Endothelial cell of umbilical vein (primary cell): ENCODE results near the gene SECTM1. TPM values are rescaled to one million over a fixed set of nuclear protein-coding genes. Genes with fewer than 3 reads are reported as not detected.

Experiments
- BruUV-seq: library from RNA; stranded (reverse); fragments of 400-500 nt; replicated peaks from 2 replicates; lab custom pipeline; 2021; lab: Mats Ljungman, UMichigan
- CTCF ChIA-PET: fragments of 300-600, 350-600 bp; sonication (Branson Sonifier 250); formaldehyde crosslinking; loops from one replicate; lab custom pipeline; 2021; ENCODE audit warnings: antibody characterized with exemption, inconsistent platforms; lab: Charles Lee
- POLR2A ChIA-PET: fragments of 300-600, 350-600 bp; sonication (Branson Sonifier 250); formaldehyde crosslinking; loops from one replicate; lab custom pipeline; 2021; ENCODE audit warnings: antibody characterized with exemption, inconsistent platforms; lab: Charles Lee
- DNase-seq: peaks from one replicate; pipeline ENCODE4 v3.0.0-alpha.2; 2011; ENCODE audit warnings: low read depth, low spot score
- FAIRE-seq: peaks from 2 replicates; lab custom pipeline; 2011; peaks lifted over from hg19 to GRCh38; lab: Jason Lieb, UNC
- H2AFZ ChIP-seq: 2 replicates; pipeline ENCODE4 v1.6.0; 2012; ENCODE audit warnings: low read depth, low read length, control low read depth, inconsistent platforms
- H3K27ac ChIP-seq: 2 replicates; pipeline ENCODE4 v1.5.1; 2011; ENCODE audit warnings: low read depth, mild to moderate bottlenecking, control low read depth, low read length, moderate library complexity; ENCODE audit not compliant: insufficient read depth
- H3K27me3 ChIP-seq, 2 experiments: 2 replicates each; pipeline versions ENCODE4 v1.6.0 to v1.6.1; 2011; ENCODE audit warnings: low read length in 2 of 2, mixed read lengths in 1 of 2; ENCODE audit not compliant: control insufficient read depth in 2 of 2, insufficient read depth in 2 of 2
- H3K36me3 ChIP-seq, 2 experiments: 2 replicates in 1 of 2; 3 replicates in 1 of 2; pipeline ENCODE4 v1.5.1; 2011; ENCODE audit warnings: low read length in 2 of 2, mild to moderate bottlenecking in 1 of 2, moderate library complexity in 1 of 2; ENCODE audit not compliant: control insufficient read depth in 2 of 2, insufficient read depth in 2 of 2; ENCODE audit errors: extremely low read depth in 1 of 2
- H3K4me1 ChIP-seq: 3 replicates; pipeline ENCODE4 v1.5.1; 2011; ENCODE audit warnings: mild to moderate bottlenecking, low read length; ENCODE audit not compliant: control insufficient read depth, insufficient read depth; ENCODE audit errors: extremely low read depth
- H3K4me2 ChIP-seq: 2 replicates; pipeline ENCODE4 v1.6.1; 2011; ENCODE audit warnings: low read length, control low read depth, mixed read lengths; ENCODE audit not compliant: insufficient read depth
- H3K4me3 ChIP-seq, 3 experiments: fragments of 200-600 bp in 1 of 3; sonication (generic), shearing (Covaris generic) in 1 of 3; replicated peaks in 1 of 3; 2 replicates each; pipeline ENCODE4 v1.5.1; 2011 to 2016; ENCODE audit warnings: control low read depth in 3 of 3, low read length in 3 of 3, mild to moderate bottlenecking in 2 of 3, inconsistent platforms in 1 of 3, low read depth in 1 of 3, moderate library complexity in 1 of 3; ENCODE audit not compliant: insufficient read depth in 1 of 3
- H3K79me2 ChIP-seq: 2 replicates; pipeline ENCODE4 v1.6.0; 2012; ENCODE audit warnings: low read length, inconsistent platforms; ENCODE audit not compliant: control insufficient read depth, insufficient read depth
- H3K9ac ChIP-seq: replicated peaks from 2 replicates; pipeline ENCODE3; 2011; ENCODE audit warnings: low read length, control low read depth; ENCODE audit not compliant: insufficient read depth; ENCODE audit errors: extremely low read depth
- H3K9me1 ChIP-seq: replicated peaks from 3 replicates; pipeline ENCODE4 v1.6.0; 2011; ENCODE audit warnings: mild to moderate bottlenecking, low read length; ENCODE audit not compliant: control insufficient read depth, insufficient read depth; ENCODE audit errors: extremely low read depth
- H3K9me3 ChIP-seq: replicated peaks from 2 replicates; pipeline ENCODE4 v1.5.1; 2012; ENCODE audit warnings: low read length, inconsistent platforms; ENCODE audit not compliant: control insufficient read depth, insufficient read depth
- H4K20me1 ChIP-seq: replicated peaks from 2 replicates; pipeline ENCODE3; 2011; ENCODE audit warnings: mild to moderate bottlenecking, low read length; ENCODE audit not compliant: control insufficient read depth, insufficient read depth; ENCODE audit errors: extremely low read depth
- CTCF ChIP-seq, 2 donors: IDR thresholded peaks; 1 replicate in 1 of 2; 2 replicates in 1 of 2; pipeline ENCODE4 v1.5.1; 2011; ENCODE audit warnings: low read length in 2 of 2, mild to moderate bottlenecking in 2 of 2, moderate library complexity in 2 of 2, control low read depth in 1 of 2, inconsistent platforms in 1 of 2, low read depth in 1 of 2; ENCODE audit not compliant: insufficient read depth in 1 of 2; ENCODE audit errors: extremely low read depth in 1 of 2
- EZH2 ChIP-seq: IDR thresholded peaks from 2 replicates; pipeline ENCODE4 v1.6.1; 2012; ENCODE audit warnings: borderline replicate concordance, low read depth, mild to moderate bottlenecking, moderate library complexity, low read length, inconsistent platforms; ENCODE audit not compliant: severe bottlenecking
- FOS ChIP-seq: IDR thresholded peaks from 2 replicates; pipeline ENCODE4 v1.6.1; 2011; ENCODE audit warnings: mild to moderate bottlenecking, low read length, moderate library complexity, borderline replicate concordance; ENCODE audit not compliant: insufficient read depth
- GATA2 ChIP-seq: IDR thresholded peaks from 2 replicates; pipeline ENCODE4 v1.7.0; 2011; ENCODE audit warnings: low read depth, mild to moderate bottlenecking, moderate library complexity, mixed read lengths, low read length; ENCODE audit not compliant: insufficient read length, insufficient read depth
- JUN ChIP-seq: IDR thresholded peaks from 2 replicates; pipeline ENCODE4 v1.6.1; 2011; ENCODE audit warnings: borderline replicate concordance, low read depth; ENCODE audit not compliant: insufficient read length, insufficient read depth
- MAX ChIP-seq: IDR thresholded peaks from 2 replicates; pipeline ENCODE4 v1.6.1; 2011; ENCODE audit not compliant: insufficient read depth, insufficient read length
- MYC ChIP-seq: IDR thresholded peaks from one replicate; pipeline ENCODE4 v1.6.1; 2011; ENCODE audit warnings: mild to moderate bottlenecking, low read depth, low read length
- POLR2A ChIP-seq: IDR thresholded peaks from 2 replicates; pipeline ENCODE4 v1.6.1; 2012; ENCODE audit warnings: low read depth, mild to moderate bottlenecking, control low read depth, low read length
- POLR2AphosphoS5 ChIP-seq: IDR thresholded peaks from 2 replicates; pipeline ENCODE4 v1.6.1; 2012; ENCODE audit warnings: low read depth, mild to moderate bottlenecking, control low read depth, low read length, moderate library complexity; ENCODE audit not compliant: insufficient read depth
- dilution Hi-C: fragments of 300-500 bp; cut with MboI; formaldehyde crosslinking; loops from one replicate; pipeline ENCODE4 v1.15.0; 2019; ENCODE audit warnings: low sequenced_read_pairs; ENCODE audit not compliant: extremely low pct_ligation_motif_present
- intact Hi-C: fragments of 100-400 bp; cut with micrococcal nuclease; formaldehyde crosslinking; loops from one replicate; pipeline ENCODE4 v1.10.0; 2022
- polyA plus RNA-seq, 4 experiments: library from polyadenylated mRNA; depleted of rRNA in 3 of 4; stranded (reverse) in 3 of 4; unstranded in 1 of 4; fragments of >200 nt; gene quantifications; 2 replicates each; pipeline versions ENCODE4 v1.2.1 to v1.2.3, GENCODE V29; 2011 to 2012; ENCODE audit warnings: missing spikeins in 1 of 4
- total RNA-seq: library from RNA; stranded (reverse); gene quantifications from 2 replicates; pipeline ENCODE4 v1.2.3, GENCODE V29; 2021

SECTM1 gene
- total and polyA plus RNA-seq, 2 donors (not counting 3 experiments of a cell fraction or from before 2014, with no cell fraction given), result 1.9 to 2.3 TPM

- no peaks in the 10 kb centered on the region for H3K36me3 ChIP-seq
- no peaks in the 10 kb centered on the region for H3K79me2 ChIP-seq
- FAIRE-seq (peak; percentile 52), DNase-seq (peak; percentile 8)
- TF ChIP-seq POLR2A, result no peak
- TF ChIP-seq EZH2, result no peak
- TF ChIP-seq POLR2AphosphoS5, result no peak
- no peak for TF ChIP-seq MYC
- no TSS peak for BruUV-seq
- no peaks in the 10 kb centered on the region for H4K20me1 ChIP-seq
- no peak overlapping the region for H3K9ac ChIP-seq
- H3K9me1 ChIP-seq, result no peaks in the 10 kb centered on the region
- H3K4me1 ChIP-seq, result peaks cover 9% of the 10 kb centered on the region
- CTCF ChIA-PET, result interaction anchor here (1.6 to 1.7 kb wide), 2 partner anchors 23 to 33 kb away, joined by 4 to 10 read pairs; no protein-coding TSS in a partner anchor
- H3K9me3 ChIP-seq, result no peaks in the 10 kb centered on the region
- H2AFZ ChIP-seq, result no peak overlapping the region
- POLR2A ChIA-PET, result no interaction called here
- intact Hi-C loops, result no loop called here
- H3K4me3 ChIP-seq, result peak overlapping the region in 1 of 3 experiments; percentile 37
- H3K27me3 ChIP-seq, result peaks cover 0 to 2% of the 10 kb centered on the region in 2 experiments
- H3K27ac ChIP-seq, result no peak overlapping the region
- H3K4me2 ChIP-seq, result no peak overlapping the region
- dilution Hi-C loops, result no loop called here
Observed at GRCh38 chr17:82332669-82333278, 792 bp downstream of the SECTM1 start.

- no peaks in the 10 kb centered on the region for H3K9me3 ChIP-seq
- H2AFZ ChIP-seq, result no peak overlapping the region
- H3K79me2 ChIP-seq, result no peaks in the 10 kb centered on the region
- H3K4me3 ChIP-seq, result no peak overlapping the region
- no peak overlapping the region for H3K27ac ChIP-seq
- ChIA-PET POLR2A (no interaction called here), CTCF (no interaction called here)
- no peaks in the 10 kb centered on the region for H3K9me1 ChIP-seq
- no peak for TF ChIP-seq JUN
- TF ChIP-seq MYC, result no peak
- no peak for TF ChIP-seq POLR2AphosphoS5
- no peak for TF ChIP-seq MAX
- no peak for TF ChIP-seq FOS
- no peak for TF ChIP-seq CTCF (IDR thresholded peaks at IDR 0.05; ENCODE audit: extremely low read depth in 1 of 2, insufficient read depth in 1 of 2, low read depth in 1 of 2, low read length in 2 of 2)
- TF ChIP-seq GATA2, result no peak
- no peak for TF ChIP-seq EZH2
- TF ChIP-seq POLR2A, result no peak
- intact Hi-C loops, result no loop called here
- H3K9ac ChIP-seq, result no peak overlapping the region
- peaks cover 0 to 2% of the 10 kb centered on the region in 2 experiments for H3K27me3 ChIP-seq
- no peaks in the 10 kb centered on the region for H3K36me3 ChIP-seq
- H3K4me1 ChIP-seq, result peaks cover 9% of the 10 kb centered on the region
- FAIRE-seq (no peak), DNase-seq (no peak)
- no peaks in the 10 kb centered on the region for H4K20me1 ChIP-seq
- dilution Hi-C loops, result no loop called here
- BruUV-seq, result no TSS peak
- no peak overlapping the region for H3K4me2 ChIP-seq
Observed at GRCh38 chr17:82331345-82331939, 2.1 kb downstream of the SECTM1 start.
